PC-9 (cell line): ENCODE data around the gene DUSP19.

Source experiments
- EZH2 ChIP-seq: fragments of 200-600 bp; sonication (generic); IDR thresholded peaks from 2 replicates; pipeline ENCODE4 v1.8.0; 2017; ENCODE audit warnings: antibody characterized with exemption, low read depth
- TF ChIP-seq, protein P1 (sequence below): fragments of 200-600 bp; sonication (generic); conservative IDR thresholded peaks from 2 replicates; pipeline ENCODE4 v1.6.1; 2017; ENCODE audit warnings: mixed run types, antibody characterized with exemption, mild to moderate bottlenecking, moderate library complexity

- no peak for TF ChIP-seq EZH2
- TF ChIP-seq, protein P1, sequence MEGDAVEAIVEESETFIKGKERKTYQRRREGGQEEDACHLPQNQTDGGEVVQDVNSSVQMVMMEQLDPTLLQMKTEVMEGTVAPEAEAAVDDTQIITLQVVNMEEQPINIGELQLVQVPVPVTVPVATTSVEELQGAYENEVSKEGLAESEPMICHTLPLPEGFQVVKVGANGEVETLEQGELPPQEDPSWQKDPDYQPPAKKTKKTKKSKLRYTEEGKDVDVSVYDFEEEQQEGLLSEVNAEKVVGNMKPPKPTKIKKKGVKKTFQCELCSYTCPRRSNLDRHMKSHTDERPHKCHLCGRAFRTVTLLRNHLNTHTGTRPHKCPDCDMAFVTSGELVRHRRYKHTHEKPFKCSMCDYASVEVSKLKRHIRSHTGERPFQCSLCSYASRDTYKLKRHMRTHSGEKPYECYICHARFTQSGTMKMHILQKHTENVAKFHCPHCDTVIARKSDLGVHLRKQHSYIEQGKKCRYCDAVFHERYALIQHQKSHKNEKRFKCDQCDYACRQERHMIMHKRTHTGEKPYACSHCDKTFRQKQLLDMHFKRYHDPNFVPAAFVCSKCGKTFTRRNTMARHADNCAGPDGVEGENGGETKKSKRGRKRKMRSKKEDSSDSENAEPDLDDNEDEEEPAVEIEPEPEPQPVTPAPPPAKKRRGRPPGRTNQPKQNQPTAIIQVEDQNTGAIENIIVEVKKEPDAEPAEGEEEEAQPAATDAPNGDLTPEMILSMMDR: no peak
Observed at GRCh38 chr2:183091954-183092345, 13.4 kb downstream of the DUSP19 start.
